Measurements from ENCODE around the gene DENND1A. TPM values are rescaled to one million over a fixed set of nuclear protein-coding genes. Genes with fewer than 3 reads are reported as not detected.

The DENND1A gene
- total RNA-seq, 4 donors from 2014 or later: 15.8 to 33.5 (median 23.9) TPM

DNA sequence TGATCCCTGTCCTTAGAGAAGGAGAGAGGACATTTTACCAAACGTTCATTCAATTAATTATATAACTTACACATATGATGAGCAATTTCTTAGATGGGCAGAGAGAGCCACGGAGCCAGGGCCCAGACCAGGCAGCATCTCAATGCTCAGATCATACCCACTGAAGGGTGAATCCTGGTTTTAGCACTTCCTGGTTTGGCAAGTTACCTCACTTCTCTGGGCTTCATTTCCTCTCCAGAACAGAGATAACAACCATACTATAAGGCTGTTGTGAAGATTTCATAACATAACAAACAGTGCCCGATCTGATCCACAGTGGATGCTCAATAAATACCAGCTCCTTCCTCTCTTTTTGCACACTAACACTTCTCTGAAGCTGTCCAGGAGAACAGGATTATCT is 271.1 kb downstream of the DENND1A start:
- H3K36me3 ChIP-seq: peaks cover 8% of the 10 kb centered on the region
- no peaks in the 10 kb centered on the region for H3K9me3 ChIP-seq
- H3K4me1 ChIP-seq: no peaks in the 10 kb centered on the region
- no peak for DNase-seq (ENCODE audit: low spot score in 2 of 2)
- H3K4me3 ChIP-seq: no peak overlapping the region
- WGBS: 90% methylated on average over 3 of the region's 3 CpGs
- no peak overlapping the region for H3K27ac ChIP-seq
- no peaks in the 10 kb centered on the region for H3K27me3 ChIP-seq
- TF ChIP-seq, protein P1, sequence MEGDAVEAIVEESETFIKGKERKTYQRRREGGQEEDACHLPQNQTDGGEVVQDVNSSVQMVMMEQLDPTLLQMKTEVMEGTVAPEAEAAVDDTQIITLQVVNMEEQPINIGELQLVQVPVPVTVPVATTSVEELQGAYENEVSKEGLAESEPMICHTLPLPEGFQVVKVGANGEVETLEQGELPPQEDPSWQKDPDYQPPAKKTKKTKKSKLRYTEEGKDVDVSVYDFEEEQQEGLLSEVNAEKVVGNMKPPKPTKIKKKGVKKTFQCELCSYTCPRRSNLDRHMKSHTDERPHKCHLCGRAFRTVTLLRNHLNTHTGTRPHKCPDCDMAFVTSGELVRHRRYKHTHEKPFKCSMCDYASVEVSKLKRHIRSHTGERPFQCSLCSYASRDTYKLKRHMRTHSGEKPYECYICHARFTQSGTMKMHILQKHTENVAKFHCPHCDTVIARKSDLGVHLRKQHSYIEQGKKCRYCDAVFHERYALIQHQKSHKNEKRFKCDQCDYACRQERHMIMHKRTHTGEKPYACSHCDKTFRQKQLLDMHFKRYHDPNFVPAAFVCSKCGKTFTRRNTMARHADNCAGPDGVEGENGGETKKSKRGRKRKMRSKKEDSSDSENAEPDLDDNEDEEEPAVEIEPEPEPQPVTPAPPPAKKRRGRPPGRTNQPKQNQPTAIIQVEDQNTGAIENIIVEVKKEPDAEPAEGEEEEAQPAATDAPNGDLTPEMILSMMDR (IDR thresholded peaks at IDR 0.05): no peak
- TF ChIP-seq POLR2AphosphoS5 (IDR thresholded peaks at IDR 0.05): no peak
- TF ChIP-seq EP300 (IDR thresholded peaks at IDR 0.05): no peak
- no peak for TF ChIP-seq POLR2A (IDR thresholded peaks at IDR 0.05)

DNA sequence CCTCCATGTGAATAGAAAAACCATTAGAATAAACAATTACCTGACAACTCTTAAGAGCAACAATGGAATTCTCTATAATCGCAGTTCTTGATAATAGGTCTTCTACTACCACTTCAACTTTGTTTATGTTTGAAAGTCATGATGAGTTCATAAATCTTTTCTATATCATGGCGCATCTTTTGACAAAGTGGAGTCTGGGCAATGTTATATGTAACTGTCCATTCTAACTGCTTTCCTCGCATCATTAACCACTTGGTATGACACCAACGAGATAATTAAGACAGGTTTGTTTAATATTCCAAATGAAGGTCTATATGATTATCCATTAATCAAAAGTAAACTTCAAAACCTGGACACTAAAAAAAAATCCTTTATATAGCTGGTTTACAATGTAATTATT is 272.0 kb downstream of the DENND1A start:
- no peak for TF ChIP-seq POLR2AphosphoS5 (IDR thresholded peaks at IDR 0.05)
- TF ChIP-seq POLR2A (IDR thresholded peaks at IDR 0.05): no peak
- TF ChIP-seq, protein P1 (IDR thresholded peaks at IDR 0.05): no peak
- TF ChIP-seq EP300 (IDR thresholded peaks at IDR 0.05): no peak
- H3K9me3 ChIP-seq: no peaks in the 10 kb centered on the region
- peaks cover 8% of the 10 kb centered on the region for H3K36me3 ChIP-seq
- DNase-seq (ENCODE audit: low spot score in 2 of 2): no peak
- H3K27ac ChIP-seq: no peak overlapping the region
- 89% methylated on average over 4 of the region's 4 CpGs for WGBS
- no peaks in the 10 kb centered on the region for H3K27me3 ChIP-seq
- H3K4me1 ChIP-seq: no peaks in the 10 kb centered on the region
- H3K4me3 ChIP-seq: no peak overlapping the region

DNA sequence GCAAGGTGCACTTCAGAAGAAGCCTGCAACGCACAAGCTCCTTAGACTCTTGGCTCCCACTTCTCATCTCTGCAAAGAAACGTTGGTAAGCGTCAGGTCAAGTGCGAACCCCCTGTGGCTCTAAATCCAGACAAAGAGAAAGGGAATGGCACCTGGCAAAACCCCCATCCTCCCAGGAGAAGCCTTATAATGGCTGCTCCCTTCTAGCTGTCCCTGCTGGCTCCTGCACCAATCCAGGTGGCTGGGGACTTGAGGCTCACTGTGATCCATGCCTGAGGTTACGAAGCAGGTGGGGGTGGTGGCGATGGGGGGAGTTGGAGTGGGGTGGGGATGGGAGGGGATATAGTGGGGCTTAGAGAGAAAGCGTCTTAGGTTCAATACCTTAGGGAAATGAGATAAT is 272.8 kb downstream of the DENND1A start:
- Histone ChIP-seq H3K27ac (no peak overlapping the region), H3K27me3 (no peaks in the 10 kb centered on the region)
- 86% methylated on average over 7 of the region's 7 CpGs for WGBS

DNA sequence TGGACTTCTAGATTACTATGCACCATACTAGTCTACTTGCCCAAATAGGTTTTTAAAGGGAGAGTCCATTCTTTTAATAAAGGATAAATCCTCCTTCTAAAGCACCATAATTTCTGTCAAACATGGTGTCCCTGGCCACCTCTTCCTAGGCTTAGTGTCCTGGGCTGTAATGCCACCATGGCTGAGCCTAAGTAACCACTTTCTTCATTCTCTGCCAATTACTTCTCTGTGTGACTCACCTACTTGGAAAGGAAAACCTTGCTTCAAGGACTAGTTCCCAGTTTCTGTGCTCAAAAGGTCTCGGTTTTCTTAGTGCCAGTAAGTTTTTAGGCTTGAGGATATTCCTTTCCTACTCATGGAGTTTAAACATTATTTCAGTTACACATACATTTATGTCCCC is 273.4 kb downstream of the DENND1A start:
- Histone ChIP-seq H3K36me3 (peaks cover 1% of the 10 kb centered on the region), H3K4me3 (no peak overlapping the region), H3K9me3 (no peaks in the 10 kb centered on the region), H3K27me3 (no peaks in the 10 kb centered on the region), H3K4me1 (no peaks in the 10 kb centered on the region), H3K27ac (no peak overlapping the region)
- 45% methylated on average over 1 of the region's 1 CpG for WGBS
- TF ChIP-seq POLR2A (IDR thresholded peaks at IDR 0.05) (no peak), EP300 (IDR thresholded peaks at IDR 0.05) (no peak), POLR2AphosphoS5 (IDR thresholded peaks at IDR 0.05) (no peak)
- TF ChIP-seq, protein P1 (IDR thresholded peaks at IDR 0.05): no peak
- DNase-seq (ENCODE audit: low spot score in 2 of 2): no peak

More for the DNA sequence above, 272.8 kb downstream of the DENND1A start:
- H3K36me3 ChIP-seq: peaks cover 1% of the 10 kb centered on the region
- no peak for DNase-seq (ENCODE audit: low spot score in 2 of 2)
- H3K4me1 ChIP-seq: no peaks in the 10 kb centered on the region
- H3K9me3 ChIP-seq: no peaks in the 10 kb centered on the region
- no peak for TF ChIP-seq EP300 (IDR thresholded peaks at IDR 0.05)
- TF ChIP-seq, protein P1 (IDR thresholded peaks at IDR 0.05): no peak
- no peak for TF ChIP-seq POLR2AphosphoS5 (IDR thresholded peaks at IDR 0.05)
- TF ChIP-seq POLR2A (IDR thresholded peaks at IDR 0.05): no peak
- H3K4me3 ChIP-seq: no peak overlapping the region

DNA sequence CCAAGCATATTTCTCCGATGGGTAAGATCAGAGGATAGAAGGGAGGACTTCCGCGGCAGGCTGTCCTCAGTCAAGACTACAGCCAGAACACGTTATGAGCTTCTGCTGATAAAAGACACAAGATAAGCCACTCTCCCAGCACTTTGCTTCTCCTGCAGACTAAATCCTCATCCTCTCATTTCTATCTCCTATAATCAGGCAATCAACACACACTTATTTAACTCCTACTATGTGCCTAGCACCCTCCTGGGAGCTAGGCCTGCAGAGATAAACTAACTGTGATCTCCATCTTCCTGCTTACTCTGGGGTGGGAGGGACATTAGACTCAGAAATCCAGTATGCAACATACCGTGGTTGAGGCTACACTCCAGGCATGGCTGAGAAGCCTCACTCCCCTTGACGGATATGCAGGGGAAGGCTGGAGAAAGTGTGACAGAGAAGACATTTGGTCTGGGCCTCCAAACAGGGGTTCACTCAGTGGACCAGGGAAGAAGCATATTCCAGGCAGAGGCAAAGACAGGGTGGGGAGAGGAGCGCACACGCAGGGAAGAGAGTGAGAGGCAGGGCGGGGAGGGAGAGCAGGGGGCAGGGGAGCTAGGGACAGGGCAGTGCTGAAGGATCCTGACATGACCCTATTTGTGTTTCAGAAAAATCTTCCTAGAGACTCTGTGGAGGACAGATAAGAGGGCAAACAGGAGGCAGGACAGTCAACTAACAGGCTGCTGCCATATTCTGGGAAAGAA is 274.1 kb downstream of the DENND1A start:
- TF ChIP-seq POLR2A (IDR thresholded peaks at IDR 0.05) (no peak), EP300 (IDR thresholded peaks at IDR 0.05) (no peak), POLR2AphosphoS5 (IDR thresholded peaks at IDR 0.05) (no peak)
- TF ChIP-seq, protein P1 (IDR thresholded peaks at IDR 0.05): no peak
- Histone ChIP-seq H3K9me3 (no peaks in the 10 kb centered on the region), H3K36me3 (peaks cover 6% of the 10 kb centered on the region), H3K4me3 (no peak overlapping the region), H3K27ac (no peak overlapping the region), H3K4me1 (no peaks in the 10 kb centered on the region), H3K27me3 (no peaks in the 10 kb centered on the region)
- DNase-seq (ENCODE audit: low spot score in 2 of 2): no peak
- WGBS: 93% methylated on average over 9 of the region's 9 CpGs
